K562 (cell line): ENCODE data around the gene TRAPPC5. TPM values are rescaled to one million over a fixed set of nuclear protein-coding genes. Genes with fewer than 3 reads are reported as not detected.

Source experiments
- ATAC-seq: fragments of 200-7000 bp; cut with Tn5 transposase; 3 replicates; pipeline ENCODE4 v1.9.1; 2020; ENCODE audit warnings: moderate library complexity
- BruUV-seq: library from RNA; stranded (reverse); fragments of 400-500 nt; replicated peaks from 2 replicates; lab custom pipeline; 2021; lab: Mats Ljungman, UMichigan
- CTCF ChIA-PET: fragments of 300-600 bp; formaldehyde crosslinking; extraction: SDS; loops from one replicate; lab custom pipeline; 2021; ENCODE audit warnings: low intra/inter-chr PET ratio; lab: Yijun Ruan, JAX
- POLR2A ChIA-PET: fragments of 300-600, 350-650 bp; sonication (Branson Sonifier 250); formaldehyde crosslinking; extraction: SDS; loops from one replicate; lab custom pipeline; 2021; ENCODE audit warnings: antibody characterized with exemption, inconsistent platforms; lab: Yijun Ruan, JAX
- DNase-seq, 4 experiments: peaks; one replicate each; pipeline versions ENCODE4 v3.0.0 to v3.0.0-alpha.2; 2011 to 2018; ENCODE audit warnings: low spot score in 3 of 4, mixed read lengths in 3 of 4; ENCODE audit errors: extremely low read depth in 1 of 4
- FAIRE-seq: peaks from 2 replicates; lab custom pipeline; 2011; peaks lifted over from hg19 to GRCh38; lab: Jason Lieb, UNC
- H2AFZ ChIP-seq: 2 replicates; pipeline ENCODE4 v1.6.0; 2011; ENCODE audit warnings: low read depth, low read length, control low read depth, inconsistent platforms
- H3K27ac ChIP-seq: fragments of 200-600 bp; 3 replicates; pipeline ENCODE4 v1.8.0; 2011; ENCODE audit warnings: low read depth, mild to moderate bottlenecking, control low read depth, inconsistent platforms, low read length, moderate library complexity, mixed read lengths; ENCODE audit errors: extremely low read depth
- H3K27me3 ChIP-seq, 2 experiments: fragments of 300-600 bp in 1 of 2; 2 replicates in 1 of 2; 3 replicates in 1 of 2; pipeline versions ENCODE4 v1.6.0 to v1.8.0; 2011; ENCODE audit warnings: inconsistent platforms in 2 of 2, low read length in 2 of 2, mild to moderate bottlenecking in 1 of 2, mixed read lengths in 1 of 2, moderate library complexity in 1 of 2; ENCODE audit not compliant: control insufficient read depth in 2 of 2, insufficient read depth in 2 of 2
- H3K36me3 ChIP-seq: fragments of 300-600 bp; 3 replicates; pipeline ENCODE4 v1.8.0; 2011; ENCODE audit warnings: mild to moderate bottlenecking, low read length, inconsistent platforms; ENCODE audit not compliant: control insufficient read depth, insufficient read depth
- H3K4me1 ChIP-seq, 2 experiments: fragments of 200-600 bp in 1 of 2; replicated peaks in 1 of 2; 2 replicates in 1 of 2; 3 replicates in 1 of 2; pipeline versions ENCODE4 v1.5.1 to v1.8.0; 2011; ENCODE audit warnings: inconsistent platforms in 2 of 2, low read length in 2 of 2, mild to moderate bottlenecking in 1 of 2, mixed read lengths in 1 of 2, moderate library complexity in 1 of 2; ENCODE audit not compliant: control insufficient read depth in 2 of 2, insufficient read depth in 2 of 2
- H3K4me2 ChIP-seq: 2 replicates; pipeline ENCODE4 v1.6.1; 2011; ENCODE audit warnings: low read length, control low read depth, inconsistent platforms, mixed read lengths; ENCODE audit not compliant: insufficient read depth
- H3K4me3 ChIP-seq: fragments of 200-600 bp; sonication (generic), shearing (Covaris generic); 2 replicates; pipeline ENCODE4 v1.5.1; 2016; ENCODE audit warnings: control low read depth, inconsistent platforms
- H3K79me2 ChIP-seq: fragments of 200-600 bp; 3 replicates; pipeline ENCODE4 v1.8.0; 2011; ENCODE audit warnings: low read length, inconsistent platforms; ENCODE audit not compliant: control insufficient read depth, insufficient read depth
- H3K9ac ChIP-seq, 2 experiments: 2 replicates each; pipeline versions ENCODE4 v1.6.0 to v1.6.1; 2011; ENCODE audit warnings: low read depth in 2 of 2, low read length in 2 of 2, control low read depth in 1 of 2, inconsistent platforms in 1 of 2, mild to moderate bottlenecking in 1 of 2, mixed read lengths in 1 of 2; ENCODE audit not compliant: insufficient read depth in 1 of 2
- H3K9me1 ChIP-seq: one replicate; pipeline ENCODE4 v1.6.0; 2011; ENCODE audit warnings: inconsistent platforms, mild to moderate bottlenecking, low read length, moderate library complexity; ENCODE audit not compliant: control insufficient read depth, insufficient read depth
- H3K9me3 ChIP-seq: replicated peaks from 2 replicates; pipeline ENCODE4 v1.5.1; 2011; ENCODE audit warnings: low read depth, low read length, inconsistent platforms; ENCODE audit not compliant: control insufficient read depth, insufficient read depth
- H4K20me1 ChIP-seq: replicated peaks from 2 replicates; pipeline ENCODE4 v1.6.1; 2011; ENCODE audit warnings: low read length, inconsistent platforms, mixed read lengths; ENCODE audit not compliant: control insufficient read depth, insufficient read depth
- KLF1 ChIP-seq: fragments of 450-650 bp; IDR thresholded peaks from 2 replicates; pipeline ENCODE4 v1.6.1; 2016; ENCODE audit warnings: missing genetic modification characterization, missing compliant biosample characterization
- UBTF ChIP-seq, 2 experiments: IDR thresholded peaks; 2 replicates each; pipeline ENCODE4 v1.6.1; 2012; ENCODE audit warnings: improper control_type of control experiment in 2 of 2, low read depth in 2 of 2, low read length in 2 of 2, borderline replicate concordance in 1 of 2
- XRCC4 ChIP-seq: IDR thresholded peaks from one replicate; pipeline ENCODE4 v1.6.1; 2011; ENCODE audit not compliant: insufficient read depth, insufficient read length; ENCODE audit errors: extremely low read depth
- ZBTB8A ChIP-seq: fragments of 450-650 bp; IDR thresholded peaks from 2 replicates; pipeline ENCODE4 v1.6.1; 2018; ENCODE audit warnings: mild to moderate bottlenecking, moderate library complexity; ENCODE audit not compliant: partially characterized antibody
- ZNF121 ChIP-seq: sonication (generic); formaldehyde crosslinking; conservative IDR thresholded peaks from 2 replicates; pipeline ENCODE4 v1.8.0; 2022; ENCODE audit warnings: missing genetic modification reagents
- ZNF3 ChIP-seq: fragments of 250-450 bp; sonication (Bioruptor Pico); IDR thresholded peaks from 2 replicates; pipeline ENCODE4 v1.5.0; 2021; ENCODE audit warnings: mild to moderate bottlenecking, moderate library complexity
- WGBS: fragments of 100-300 bp; shearing (Covaris generic); methylation state at CpG from one replicate; pipeline ENCODE4 v1.1.6; 2016; ENCODE audit warnings: low coverage, mixed read lengths; ENCODE audit not compliant: insufficient coverage; ENCODE audit errors: missing lambda C conversion rate; 5-methylcytosine and 5-hydroxymethylcytosine counted together
- in situ Hi-C: fragments of 300-500 bp; cut with MboI; formaldehyde crosslinking; loops from 4 replicates; pipeline ENCODE4 v1.15.0; 2018; ENCODE audit warnings: inconsistent platforms, mixed read lengths
- intact Hi-C: fragments of 100-400 bp; cut with micrococcal nuclease; formaldehyde crosslinking; loops from 2 replicates; pipeline ENCODE4 v1.14.2; 2022
- polyA plus RNA-seq, 8 experiments: library from polyadenylated mRNA; depleted of rRNA in 4 of 8; stranded (reverse) in 5 of 8; unstranded in 3 of 8; fragments of >200 nt; fragmentation: Nextera tagmentation in 2 of 8; fragmentation: Illumina TruSeq in 1 of 8; extraction: Ambion mirVana in 2 of 8; extraction: Trizol in 1 of 8; gene quantifications; 2 replicates each; pipeline versions ENCODE4 v1.2.1 to v1.2.3, GENCODE V29; 2011 to 2014; ENCODE audit warnings: inconsistent platforms in 1 of 8, missing spikeins in 1 of 8
- total RNA-seq, 7 experiments: library from RNA; depleted of rRNA in 6 of 7; stranded (reverse); fragments of >200 nt in 6 of 7; fragmentation: Illumina TruSeq in 2 of 7; extraction: Trizol in 2 of 7; gene quantifications; 2 replicates each; pipeline versions ENCODE4 v1.2.1 to v1.2.3, GENCODE V29; 2011 to 2021; ENCODE audit warnings: low replicate concordance in 1 of 7
- TF ChIP-seq, protein P1 (sequence below): fragments of 250-450 bp; sonication (Bioruptor Pico); IDR thresholded peaks from 2 replicates; pipeline ENCODE4 v1.5.0; 2020; ENCODE audit warnings: mild to moderate bottlenecking

The TRAPPC5 gene
- total and polyA plus RNA-seq, 9 of the 15 experiments (the other 6 are each of a cell fraction or from before 2014, with no cell fraction given), result 2.0 to 76.9 (median 29.3) TPM

DNA sequence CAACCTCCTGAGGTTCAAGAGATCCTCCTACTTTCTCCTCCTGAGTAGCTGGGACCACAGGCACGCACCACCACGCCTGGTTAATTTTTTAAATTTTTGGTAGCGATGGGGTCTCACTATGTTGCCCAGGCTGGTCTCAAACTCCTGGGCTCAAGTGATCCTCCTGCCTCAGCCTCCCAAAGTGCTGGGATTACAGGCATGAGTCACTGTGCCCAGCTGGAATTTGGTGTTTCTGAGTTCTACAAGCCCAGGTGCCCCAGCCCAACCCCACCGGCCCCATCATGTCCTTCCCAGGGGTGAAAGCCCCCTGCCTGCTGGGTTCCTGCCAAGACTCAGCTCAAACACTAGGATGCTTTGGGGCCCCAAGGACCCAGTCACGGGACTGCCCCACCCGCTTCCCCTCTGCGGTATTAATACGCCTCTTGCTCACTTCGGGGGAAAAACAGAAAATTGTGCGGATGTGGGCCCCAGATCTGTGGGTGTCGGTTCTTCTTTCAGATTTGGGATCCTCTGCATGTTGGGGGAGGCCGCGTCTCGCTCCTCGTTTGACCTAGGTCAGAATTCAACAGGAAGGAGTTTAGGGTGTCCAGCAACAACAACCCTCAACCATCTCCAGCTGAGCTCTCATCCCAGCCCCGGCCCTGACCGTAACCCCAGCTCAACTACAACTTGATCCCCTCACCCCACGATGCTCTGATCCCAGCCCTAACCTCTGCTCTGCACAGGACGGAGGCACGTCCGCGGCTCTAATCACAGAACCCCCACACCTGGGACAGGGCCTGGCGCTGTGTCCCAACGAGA is 25.0 kb downstream of the TRAPPC5 start:
- Histone ChIP-seq H3K4me3 (no peak overlapping the region), H3K27ac (no peak overlapping the region), H3K79me2 (no peaks in the 10 kb centered on the region), H3K27me3 (peaks cover 0 to 38% of the 10 kb centered on the region in 2 experiments; a peak in 3 of 5 replicates), H4K20me1 (0 out of 2 replicates have a peak, but pooled peaks cover 4% of the 10 kb centered on the region), H3K36me3 (no peaks in the 10 kb centered on the region), H3K9me1 (no peaks in the 10 kb centered on the region), H3K4me1 (no peaks in the 10 kb centered on the region; a peak in 1 of 5 replicates), H3K9me3 (no peaks in the 10 kb centered on the region), H3K9ac (no peak overlapping the region), H2AFZ (no peak overlapping the region), H3K4me2 (no peak overlapping the region)
- DNase-seq, result no peak
- CTCF ChIA-PET, result no interaction called here
- POLR2A ChIA-PET, result no interaction called here
- intact Hi-C loops (no loop called here), in situ Hi-C loops (no loop called here)
- TF ChIP-seq ZNF3 (CRISPR knock-in tag) (no peak), KLF1 (tag) (no peak), XRCC4 (no peak), ZNF121 (CRISPR knock-in tag) (peak; percentile 23; the same call in 1 of the 2 replicates), UBTF (IDR thresholded peaks at IDR 0.05; ENCODE audit: borderline replicate concordance in 1 of 2, low read depth in 2 of 2, low read length in 2 of 2) (no peak), ZBTB8A (no peak)
- TF ChIP-seq, protein P1, sequence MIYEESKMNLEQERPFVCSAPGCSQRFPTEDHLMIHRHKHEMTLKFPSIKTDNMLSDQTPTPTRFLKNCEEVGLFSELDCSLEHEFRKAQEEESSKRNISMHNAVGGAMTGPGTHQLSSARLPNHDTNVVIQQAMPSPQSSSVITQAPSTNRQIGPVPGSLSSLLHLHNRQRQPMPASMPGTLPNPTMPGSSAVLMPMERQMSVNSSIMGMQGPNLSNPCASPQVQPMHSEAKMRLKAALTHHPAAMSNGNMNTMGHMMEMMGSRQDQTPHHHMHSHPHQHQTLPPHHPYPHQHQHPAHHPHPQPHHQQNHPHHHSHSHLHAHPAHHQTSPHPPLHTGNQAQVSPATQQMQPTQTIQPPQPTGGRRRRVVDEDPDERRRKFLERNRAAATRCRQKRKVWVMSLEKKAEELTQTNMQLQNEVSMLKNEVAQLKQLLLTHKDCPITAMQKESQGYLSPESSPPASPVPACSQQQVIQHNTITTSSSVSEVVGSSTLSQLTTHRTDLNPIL (CRISPR knock-in tag), result no peak
- 5% methylated on average over 23 of the region's 24 CpGs for WGBS
- no peak for ATAC-seq
- BruUV-seq, result no TSS peak
- no peak for FAIRE-seq
